Stimulated activated CD4-positive, alpha-beta T cell treated with anti-CD3 and anti-CD28 coated beads, Interleukin-2, amount 100 ng/mL, for 48 hours (primary cell): Measurements from ENCODE around the gene LRRC56.
"Not testable (repeated sequence)": the region's sequence is repeated elsewhere in the genome, so short reads cannot be mapped to it uniquely, and the experiment has no call there.

Source experiments
- DNase-seq, 2 donors: peaks; one replicate each; pipeline ENCODE4 v3.0.0-alpha.2; 2020

The LRRC56 gene

GRCh38 chr11:559712-560304 lies 22.5 kb downstream of the LRRC56 start:
- no peak for DNase-seq

DNA sequence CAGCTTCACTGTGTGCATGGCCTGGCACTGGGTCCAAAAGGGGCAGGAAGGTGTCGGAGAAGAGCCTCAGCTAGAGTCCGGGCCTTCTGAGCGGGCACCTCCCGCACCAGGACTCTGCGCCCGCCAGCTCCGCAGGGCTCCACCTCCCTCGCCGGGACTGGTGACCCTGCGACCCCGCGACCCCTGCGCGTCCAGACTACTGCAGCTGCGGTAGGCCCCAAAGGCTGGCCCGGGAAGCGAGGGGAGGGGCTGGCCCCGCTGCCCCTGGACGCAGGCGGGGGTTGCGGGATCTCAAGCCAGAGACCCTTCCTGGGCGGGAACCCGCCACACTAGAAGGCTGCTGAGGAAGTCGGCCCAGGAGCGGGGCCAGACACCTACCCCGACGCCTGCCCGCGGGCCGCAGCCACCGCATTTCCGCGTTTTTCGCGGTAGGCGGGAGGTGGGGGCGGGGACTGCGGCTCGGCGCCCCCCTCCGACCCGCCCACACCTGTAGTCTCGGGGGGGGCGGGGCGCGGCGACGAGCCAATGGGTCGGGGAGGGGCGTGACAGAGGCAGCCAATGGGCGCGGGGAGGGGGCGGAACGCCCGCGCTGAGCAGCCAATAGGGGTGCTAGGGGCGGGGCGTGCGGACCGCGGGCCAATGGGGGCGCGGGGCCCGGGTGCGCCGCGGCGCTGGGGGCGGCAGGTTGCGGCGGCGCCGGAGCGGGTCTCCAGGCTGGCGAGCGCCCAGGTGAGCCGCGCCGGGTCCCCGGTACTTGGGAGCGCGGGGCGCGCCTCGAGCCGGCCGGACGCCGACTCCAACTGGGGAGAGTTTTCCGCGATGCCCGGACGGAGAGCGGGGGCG lies 23.2 kb downstream of the LRRC56 start, which contains the start of the genes LMNTD2 and RASSF7:
Gene LMNTD2 (minus strand): TSS at position 434 of the 843 bp plus-strand sequence. CDS start 22 bp downstream, at position 412.
Gene RASSF7 (plus strand): TSS at position 666 of the 843 bp plus-strand sequence. CDS start 799 bp downstream, outside the sequence.
- DNase-seq = peak; percentile 95 to 97

- DNase-seq = no peak
Observed at GRCh38 chr11:561148-562003, 24.0 kb downstream of the LRRC56 start.

GRCh38 chr11:562046-562645 lies 24.8 kb downstream of the LRRC56 start:
- no peak for DNase-seq

- no peak for DNase-seq
Observed at GRCh38 chr11:563066-563811, 25.9 kb downstream of the LRRC56 start.

DNA sequence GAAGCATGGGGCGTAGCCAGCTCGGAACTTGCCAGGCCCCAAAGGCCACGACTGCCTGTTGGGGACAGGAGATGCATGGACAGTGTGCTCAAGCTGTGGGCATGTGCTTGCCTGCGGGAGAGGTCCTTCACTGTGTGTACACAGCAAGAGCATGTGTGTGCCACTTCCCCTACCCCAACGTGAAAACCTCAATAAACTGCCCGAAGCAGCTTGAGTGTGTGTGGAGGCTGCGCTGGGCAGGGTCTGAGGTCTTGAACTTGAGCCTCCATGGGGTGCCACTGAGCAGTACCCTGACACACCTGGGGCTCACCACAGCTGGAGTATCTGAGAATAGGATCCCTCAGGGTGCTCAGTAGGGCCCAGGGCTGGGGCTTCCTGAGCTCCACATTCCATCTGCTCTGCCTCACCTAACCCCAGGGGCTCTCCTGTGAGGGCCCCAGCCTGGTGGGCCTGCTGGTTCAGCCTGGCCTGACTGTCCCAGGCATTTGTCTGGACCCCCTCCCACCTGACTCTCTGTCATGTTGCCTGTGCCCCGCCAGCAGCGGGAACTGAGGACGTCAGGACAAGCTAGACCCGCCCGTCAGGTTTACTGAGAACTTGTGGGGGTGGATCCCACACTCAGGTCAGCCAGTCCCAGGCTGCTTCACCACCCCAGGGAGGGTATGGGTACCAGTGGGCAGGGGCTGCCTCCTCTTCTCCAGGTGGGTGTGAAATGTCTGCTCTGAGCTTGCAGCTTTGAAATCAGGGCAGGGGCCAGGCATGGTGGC lies 26.7 kb downstream of the LRRC56 start:
- DNase-seq = no peak

DNA sequence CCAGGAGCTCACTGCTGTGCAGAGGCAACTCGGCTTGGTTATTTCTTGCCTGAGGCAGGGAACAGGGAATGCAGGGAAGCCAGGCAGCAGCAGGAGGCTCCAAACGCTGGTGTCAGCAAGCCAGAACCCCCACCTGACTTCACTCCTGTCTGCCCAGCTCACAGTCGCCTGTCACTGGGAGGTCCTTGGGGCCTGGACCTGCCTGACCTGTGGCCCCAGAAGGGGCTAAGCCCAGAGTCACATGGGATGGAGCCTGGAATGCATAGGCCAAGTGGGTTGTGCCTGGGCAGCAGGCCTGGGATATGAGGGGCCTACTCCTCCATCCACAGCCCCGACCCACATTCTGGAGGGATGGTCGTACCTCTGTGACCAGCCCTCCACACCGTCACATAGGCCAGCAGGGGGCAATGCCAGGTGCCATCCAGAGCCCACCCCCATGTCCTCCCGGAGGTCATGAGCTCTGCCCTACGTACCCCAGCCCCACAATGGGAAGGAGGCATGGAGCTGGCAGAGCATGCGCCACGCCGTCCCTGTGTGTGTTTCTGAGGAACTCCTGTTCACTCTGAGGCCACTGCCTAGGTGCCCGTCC lies 28.7 kb downstream of the LRRC56 start:
- no peak for DNase-seq

- no peak for DNase-seq
Observed at GRCh38 chr11:567011-567628, 29.8 kb downstream of the LRRC56 start.

DNA sequence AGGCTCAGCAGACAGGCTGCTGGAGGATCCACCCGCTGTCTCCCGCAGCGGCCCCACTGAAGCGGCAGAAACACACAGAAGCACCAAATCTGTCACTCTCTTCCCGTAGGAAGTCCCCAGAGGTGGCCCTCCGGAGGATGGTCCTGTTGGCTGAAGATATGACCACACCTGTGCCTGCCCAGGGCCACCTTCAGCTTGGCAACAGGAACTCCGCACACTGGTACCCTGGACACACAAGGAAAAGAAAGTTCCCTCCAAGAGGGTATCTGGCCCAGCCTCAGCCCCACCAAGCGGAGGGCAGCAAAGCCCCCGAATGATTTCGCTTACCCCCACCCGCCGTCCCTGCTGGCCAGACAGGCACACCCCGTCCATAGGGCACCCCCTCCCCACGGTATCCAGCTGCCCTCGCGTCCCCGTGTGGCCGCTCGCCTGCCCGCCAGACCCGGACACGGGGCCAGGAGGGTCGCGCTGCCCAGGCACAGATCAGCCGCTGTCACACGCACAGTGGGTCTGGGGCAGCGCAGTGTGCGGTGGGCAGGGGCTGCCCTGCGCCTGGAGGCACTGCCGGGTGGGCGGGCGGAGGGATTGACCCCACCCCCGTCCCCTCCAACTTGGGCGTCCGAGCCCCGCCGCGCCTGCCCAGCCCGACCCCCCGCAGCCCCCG lies 30.4 kb downstream of the LRRC56 start:
- DNase-seq = no peak

DNA sequence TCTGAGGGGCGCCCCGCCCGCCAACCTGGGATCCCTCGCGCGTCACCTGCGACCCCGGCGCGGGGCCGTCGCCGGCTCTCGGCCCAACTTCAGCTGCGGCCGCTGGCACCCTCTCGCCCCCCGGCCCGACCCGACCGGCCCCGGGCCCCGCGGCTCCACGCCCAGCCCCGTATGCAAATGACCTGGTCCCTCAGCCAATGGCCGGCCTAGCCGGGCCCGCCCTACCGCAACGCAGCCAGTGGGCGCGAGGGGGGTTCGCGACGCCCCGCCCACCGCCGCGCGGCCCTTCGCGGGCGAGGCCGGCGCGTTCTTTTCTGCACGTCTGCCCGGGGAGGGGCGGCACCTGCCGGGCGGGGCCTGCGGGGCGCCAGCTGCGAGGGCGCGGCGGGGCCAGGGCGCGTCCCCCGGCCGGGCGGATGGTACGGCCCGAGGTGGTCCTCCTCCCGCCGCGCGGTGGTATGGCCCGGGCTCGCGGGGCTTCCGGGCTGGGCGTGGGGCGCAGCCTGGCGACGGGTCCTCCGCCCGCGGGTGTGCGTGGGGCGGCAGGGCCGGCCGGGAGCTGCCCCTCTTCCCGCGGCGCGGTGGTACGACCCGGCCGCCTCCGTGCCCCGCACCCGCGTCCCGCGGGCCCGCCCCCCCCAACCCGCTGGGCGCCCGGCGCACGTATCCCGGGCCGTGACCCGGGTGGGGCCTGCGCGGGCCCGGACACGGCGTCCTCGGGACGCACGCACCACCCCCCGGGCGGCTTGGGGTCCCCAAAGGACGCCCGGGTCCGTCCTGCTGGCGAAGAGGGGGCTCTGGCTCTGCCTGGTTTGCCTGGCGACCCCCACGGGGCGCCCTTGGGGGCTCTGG lies 31.2 kb downstream of the LRRC56 start:
- peak; percentile 91 to 95 for DNase-seq

GRCh38 chr11:569158-569885 lies 32.0 kb downstream of the LRRC56 start:
- DNase-seq = no peak

- DNase-seq = no peak
Observed at GRCh38 chr11:571802-572185, 34.5 kb downstream of the LRRC56 start.

DNA sequence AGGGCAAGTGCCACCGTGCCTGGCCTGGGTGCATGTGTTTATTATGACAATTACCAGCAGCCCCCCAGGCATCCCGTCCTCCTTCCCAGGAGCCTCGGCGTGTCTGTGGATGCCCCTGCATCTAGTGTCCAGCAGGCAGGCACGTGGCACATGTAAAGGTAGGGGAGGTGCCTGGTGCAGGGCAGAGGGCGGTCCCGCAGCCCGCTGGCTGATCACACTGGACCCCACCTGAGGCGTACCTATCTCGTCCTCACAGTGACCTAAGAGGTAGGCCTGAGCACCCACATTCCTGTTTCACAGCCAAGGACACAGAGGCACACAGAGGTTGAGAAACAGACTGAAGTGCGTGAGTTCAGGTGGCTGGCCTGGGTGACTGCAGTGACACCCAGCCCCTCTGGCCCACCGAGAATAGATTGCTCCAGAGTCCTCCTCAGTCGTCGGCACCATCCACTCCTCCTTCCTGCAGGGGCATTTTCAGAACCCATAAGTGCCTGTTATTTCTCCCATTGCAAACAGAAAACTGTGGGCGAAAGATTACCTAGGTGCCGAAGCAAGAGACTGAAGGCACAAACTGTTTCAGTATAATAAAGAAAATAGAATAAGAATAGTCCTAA lies 35.9 kb downstream of the LRRC56 start:
- no peak for DNase-seq

DNA sequence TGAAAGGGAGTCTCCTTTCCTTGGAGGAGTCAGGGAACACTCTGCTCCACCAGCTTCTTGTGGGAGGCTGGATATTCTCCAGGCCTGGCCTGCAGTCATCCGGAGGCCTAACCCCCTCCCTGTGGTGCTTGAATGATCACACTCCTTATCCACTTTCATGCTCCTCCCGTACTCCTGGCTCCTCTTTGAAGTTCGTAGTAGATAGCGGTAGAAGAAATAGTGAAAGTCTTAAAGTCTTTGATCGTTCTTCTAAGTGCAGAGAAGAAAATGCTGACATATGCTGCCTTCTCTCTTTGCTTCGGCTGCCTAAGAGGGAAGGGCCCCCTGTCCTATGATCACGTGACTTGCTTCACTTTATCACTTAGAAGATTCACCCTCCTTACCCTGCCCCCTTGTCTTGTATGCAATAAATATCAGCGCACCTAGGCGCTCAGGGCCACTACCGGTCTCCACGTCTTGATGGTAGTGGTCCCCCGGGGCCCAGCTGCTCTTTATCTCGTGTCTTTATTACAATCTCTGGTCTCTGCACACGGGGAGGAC lies 36.8 kb downstream of the LRRC56 start:
- not testable (repeated sequence) for DNase-seq

DNA sequence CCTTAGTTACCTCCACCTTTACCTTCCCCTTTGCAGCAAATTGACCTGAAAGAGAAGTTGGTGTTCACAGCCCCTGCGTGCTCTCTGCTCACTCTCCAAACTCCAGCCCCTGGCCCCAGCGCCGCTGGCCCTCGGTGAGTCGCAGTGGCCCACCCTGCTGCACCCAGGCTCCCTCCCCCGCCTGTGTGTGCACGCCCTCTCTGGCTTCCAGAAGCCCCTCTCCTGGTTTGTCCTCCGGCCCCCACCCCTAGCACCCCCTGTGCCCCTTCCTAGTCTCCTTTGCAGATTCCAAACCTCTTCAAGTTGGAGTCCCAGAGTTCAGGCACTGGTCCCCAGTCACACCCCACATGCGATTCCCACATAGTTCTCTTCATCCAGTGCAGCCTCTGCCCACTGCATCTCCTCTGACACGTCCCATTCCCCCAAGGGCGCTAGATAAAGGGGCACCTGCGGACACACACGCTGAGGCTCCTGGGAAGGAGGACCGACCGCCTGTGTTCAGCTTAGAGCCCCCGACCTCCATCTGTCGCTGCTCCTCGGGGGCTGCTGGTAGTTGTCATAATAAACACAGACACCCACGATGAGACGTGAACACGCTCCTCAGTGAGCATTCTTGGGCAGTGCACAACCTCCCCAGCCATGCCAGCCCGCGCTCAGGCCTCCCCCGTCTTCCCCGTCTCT lies 37.4 kb downstream of the LRRC56 start:
- DNase-seq = no peak

GRCh38 chr11:575313-575995 lies 38.1 kb downstream of the LRRC56 start:
- no peak for DNase-seq
